B cell (primary cell): ENCODE data around the gene TNNT3.

Experiments used
- CTCF ChIP-seq: fragments of 200-600 bp; IDR thresholded peaks from one replicate; pipeline ENCODE4 v1.8.0; 2022; ENCODE audit warnings: antibody characterized with exemption, mild to moderate bottlenecking
- EZH2 ChIP-seq: IDR thresholded peaks from 2 replicates; pipeline ENCODE4 v1.6.1; 2012; ENCODE audit warnings: borderline replicate concordance, low read depth, mild to moderate bottlenecking, moderate library complexity, low read length; ENCODE audit not compliant: insufficient read depth, poor library complexity, severe bottlenecking

DNA sequence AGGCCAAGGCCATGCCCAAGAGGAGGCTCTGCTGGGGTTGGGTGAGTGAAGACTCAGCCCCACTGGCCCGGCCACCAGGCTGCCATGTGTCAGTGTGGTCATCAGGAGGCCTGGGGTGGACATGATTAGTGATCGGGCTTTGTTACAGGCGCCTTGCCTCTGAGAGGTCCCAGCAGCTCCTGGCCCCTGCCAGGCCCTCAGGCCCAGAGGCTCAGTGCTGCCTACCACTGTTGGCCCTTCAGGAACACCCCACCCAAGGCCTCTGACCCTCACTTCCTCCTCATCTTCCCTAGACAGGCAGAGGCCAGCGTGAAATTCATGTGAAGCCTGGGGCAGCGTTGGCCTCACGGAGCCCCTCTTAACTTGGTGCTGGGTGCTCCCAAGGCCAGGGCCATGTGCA, 29.8 kb downstream of the TNNT3 start:
- TF ChIP-seq EZH2 (no peak), CTCF (no peak)
